Activated CD8-positive, alpha-beta memory T cell treated with anti-CD3 and anti-CD28 coated beads for 36 hours (primary cell): ENCODE data around the gene PCSK4. TPM values are rescaled to one million over a fixed set of nuclear protein-coding genes. Genes with fewer than 3 reads are reported as not detected.
"Not testable (repeated sequence)": the region's sequence is repeated elsewhere in the genome, so short reads cannot be mapped to it uniquely, and the experiment has no call there.

Experiments
- CTCF ChIA-PET: fragments of 350-600 bp; sonication (Branson Sonifier 250); formaldehyde crosslinking; loops from one replicate; lab custom pipeline; 2021; ENCODE audit warnings: antibody characterized with exemption; lab: Charles Lee
- POLR2A ChIA-PET: fragments of 350-600 bp; sonication (Branson Sonifier 250); formaldehyde crosslinking; loops from one replicate; lab custom pipeline; 2021; ENCODE audit warnings: antibody characterized with exemption; lab: Charles Lee
- total RNA-seq, 2 experiments: library from RNA; stranded (reverse); gene quantifications; one replicate each; pipeline ENCODE4 v1.2.3, GENCODE V29; 2021

Gene PCSK4
- total RNA-seq, result 1 to 10 TPM; 1.3 TPM

DNA sequence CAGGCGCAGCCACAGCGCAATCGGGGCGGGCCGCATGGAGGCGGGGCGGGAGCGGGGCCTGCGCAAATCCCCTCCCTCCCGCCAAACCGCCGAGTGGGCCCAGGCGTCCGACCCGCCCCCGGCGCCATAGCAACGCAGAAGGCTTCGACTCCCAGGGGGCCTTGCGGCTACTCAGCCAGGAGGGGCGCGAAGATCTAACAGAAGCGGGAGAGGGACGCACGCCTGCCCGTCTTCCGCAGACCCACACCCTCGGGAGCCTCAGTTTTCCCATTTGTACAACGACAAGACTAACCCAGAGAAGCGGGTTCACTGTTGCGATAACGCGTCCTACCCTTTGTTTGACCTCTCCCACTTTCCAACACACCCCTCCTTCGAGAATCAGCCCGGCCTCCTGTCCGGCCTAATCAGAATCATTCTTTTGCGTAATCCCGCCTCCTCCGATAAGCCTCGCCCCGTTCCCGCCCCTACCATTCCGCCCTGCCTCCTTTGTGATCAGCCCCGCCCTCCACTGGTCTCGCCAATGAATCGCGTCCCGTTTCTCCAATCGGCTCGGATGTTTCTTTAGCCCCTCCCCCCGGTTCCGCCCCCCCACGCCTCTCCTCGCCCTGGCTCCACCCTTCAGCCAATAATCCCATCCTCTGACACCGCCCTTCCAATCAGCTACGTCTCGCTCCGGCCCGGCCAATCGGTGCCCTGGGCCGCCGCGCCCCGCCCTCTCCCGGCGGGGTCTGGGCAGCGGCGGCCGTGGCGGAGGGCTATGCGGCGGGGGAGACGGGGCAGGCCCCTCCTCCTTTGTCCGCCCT, at the start of gene PCSK4:
Gene PCSK4 (minus strand): TSS at position 40 of the 803 bp plus-strand sequence. CDS start 4 bp downstream, at position 36.
- ChIA-PET POLR2A (interaction anchor here (0.7 to 1.0 kb wide), 2 partner anchors 211 to 463 kb away, joined by 4 to 7 read pairs; no protein-coding TSS in a partner anchor), CTCF (interaction anchor here (0.6 to 1.3 kb wide), 3 partner anchors 56 to 1137 kb away, joined by 3 to 5 read pairs (median 3); no protein-coding TSS in a partner anchor)

DNA sequence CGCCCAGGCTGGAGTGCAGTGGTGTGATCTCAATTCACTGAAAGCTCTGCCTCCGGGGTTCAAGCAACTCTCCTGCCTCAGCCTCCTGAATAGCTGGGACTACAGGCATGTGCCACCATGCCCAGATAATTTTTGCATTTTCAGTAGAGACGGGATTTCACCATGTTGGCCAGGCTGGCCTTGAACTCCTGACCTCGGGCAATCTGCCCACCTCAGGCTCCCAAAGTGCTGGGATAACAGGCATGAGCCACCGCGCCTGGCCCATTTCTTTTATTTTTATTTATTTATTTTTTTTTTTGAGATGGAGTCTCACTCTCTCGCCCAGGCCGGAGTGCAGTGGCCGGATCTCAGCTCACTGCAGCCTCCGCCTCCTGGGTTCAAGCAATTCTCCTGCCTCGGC, 49.6 kb upstream of the PCSK4 start:
- POLR2A ChIA-PET, CTCF ChIA-PET: not testable (repeated sequence)

DNA sequence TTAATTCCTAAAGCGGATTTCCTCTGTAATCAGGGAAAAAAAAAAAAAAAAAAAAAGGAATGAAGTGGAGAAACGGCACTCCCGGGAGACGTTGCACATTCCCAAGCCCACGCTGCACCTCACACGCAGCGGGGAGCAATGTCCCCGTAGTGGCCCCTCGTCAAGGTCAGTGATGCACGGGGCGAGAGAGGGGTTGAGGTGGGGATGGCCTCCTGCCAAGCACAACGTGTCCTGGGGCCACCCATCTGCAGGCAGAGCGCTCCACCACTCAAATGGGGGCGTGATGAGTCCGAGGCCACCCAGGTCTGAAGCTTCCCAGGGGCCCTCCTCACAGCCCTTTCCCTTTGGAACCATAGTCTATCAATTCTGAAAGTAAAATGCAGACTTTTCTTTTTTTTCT, 48.8 kb upstream of the PCSK4 start:
- POLR2A ChIA-PET, result no interaction called here
- CTCF ChIA-PET, result no interaction called here

DNA sequence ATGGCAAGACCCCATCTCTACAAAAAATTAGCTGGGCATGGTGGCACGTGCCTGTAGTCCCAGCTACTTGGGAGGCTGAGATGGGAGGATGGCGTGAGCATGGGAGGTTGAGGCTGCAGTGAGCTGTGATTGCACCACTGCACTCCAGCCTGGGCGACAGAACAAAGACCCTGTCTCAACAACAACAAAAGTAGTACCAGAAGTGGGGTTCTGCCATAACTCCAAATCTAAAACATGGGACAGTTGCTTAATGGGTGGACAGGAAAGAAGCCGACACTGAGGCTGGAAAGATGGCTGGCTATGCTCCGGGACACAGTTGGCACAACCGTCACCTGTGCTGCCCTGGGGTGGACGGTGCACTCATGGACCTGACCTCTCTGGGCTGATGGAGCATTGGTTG, 45.5 kb upstream of the PCSK4 start:
- POLR2A ChIA-PET, CTCF ChIA-PET: not testable (repeated sequence)

DNA sequence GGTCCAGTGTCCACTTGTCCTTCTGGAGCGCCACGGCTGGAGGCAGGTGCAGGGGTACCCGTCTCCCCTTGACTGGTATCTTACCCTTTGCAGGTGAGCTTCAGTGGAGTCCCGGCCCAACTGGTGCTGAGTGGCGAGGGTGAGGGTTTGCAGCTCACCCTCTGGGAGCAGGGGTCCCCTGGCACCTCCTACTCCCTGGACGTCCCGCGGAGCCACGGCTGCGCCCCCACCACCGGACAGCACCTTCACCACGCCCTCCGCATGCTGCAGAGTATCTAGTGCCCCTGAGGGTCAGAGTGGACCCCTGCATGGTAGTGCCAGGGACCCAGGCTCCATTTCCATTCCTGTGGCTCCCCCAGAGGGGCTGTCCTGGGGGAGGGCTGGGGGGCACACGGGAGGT, 44.8 kb upstream of the PCSK4 start:
- POLR2A ChIA-PET, result no interaction called here
- CTCF ChIA-PET, result no interaction called here

DNA sequence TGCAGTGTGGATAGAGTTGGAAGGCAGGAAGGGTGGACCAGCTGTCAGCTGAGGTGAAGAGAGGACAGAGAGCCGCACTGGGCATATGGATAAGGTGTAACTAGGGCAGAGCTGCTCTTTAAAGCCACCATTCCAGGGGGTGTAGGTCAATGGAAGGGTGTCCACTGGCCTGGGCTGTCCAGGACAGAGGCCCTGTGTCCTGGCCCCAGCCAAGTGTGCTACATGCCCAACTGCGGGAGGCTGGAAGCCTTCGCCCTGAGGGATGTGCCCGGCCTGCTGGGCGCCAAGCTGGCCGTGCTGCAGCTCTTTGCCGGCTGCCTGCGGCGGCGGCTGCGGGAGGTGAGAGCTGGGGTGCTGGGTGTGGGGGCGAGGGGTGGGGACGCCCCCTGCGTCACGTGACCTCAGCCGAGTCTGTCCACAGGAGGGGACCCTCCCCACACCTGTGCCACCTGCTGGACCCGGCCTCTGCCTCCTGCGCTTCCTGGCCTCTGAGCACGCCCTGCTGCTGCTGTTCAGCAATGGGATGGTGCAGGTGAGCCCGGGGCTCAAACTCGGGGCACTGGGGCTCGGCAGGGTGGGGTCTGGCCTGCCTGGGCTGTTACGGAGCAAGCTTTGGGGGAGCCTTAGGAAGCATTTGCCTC, 43.5 kb upstream of the PCSK4 start:
- ChIA-PET CTCF (interaction anchor here (0.6 kb wide), 1 partner anchor 763 kb away, joined by 3 read pairs; no protein-coding TSS in a partner anchor), POLR2A (no interaction called here)

DNA sequence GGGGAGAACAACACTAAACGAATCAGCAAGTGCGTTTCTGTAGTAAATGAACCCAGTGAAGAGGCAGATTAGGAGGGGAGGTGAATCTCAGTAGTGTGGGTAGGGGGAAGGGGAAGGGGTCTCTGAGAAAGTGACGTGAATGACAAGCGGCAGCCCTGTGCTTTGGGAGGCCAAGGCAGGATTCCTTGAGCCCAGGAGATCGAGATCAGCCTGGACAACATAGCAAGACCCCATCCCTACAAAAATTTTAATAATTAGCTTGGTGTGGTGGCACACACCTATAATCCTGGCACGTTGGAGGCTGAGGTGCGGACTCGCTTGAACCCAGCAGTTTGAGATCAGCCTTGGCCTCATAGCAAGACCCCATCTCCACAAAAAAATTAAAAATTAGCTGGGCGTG, 41.9 kb upstream of the PCSK4 start:
- POLR2A ChIA-PET, result no interaction called here
- CTCF ChIA-PET, result interaction anchor here (0.7 to 1.0 kb wide), 2 partner anchors 14 to 235 kb away, joined by 3 read pairs; no protein-coding TSS in a partner anchor

DNA sequence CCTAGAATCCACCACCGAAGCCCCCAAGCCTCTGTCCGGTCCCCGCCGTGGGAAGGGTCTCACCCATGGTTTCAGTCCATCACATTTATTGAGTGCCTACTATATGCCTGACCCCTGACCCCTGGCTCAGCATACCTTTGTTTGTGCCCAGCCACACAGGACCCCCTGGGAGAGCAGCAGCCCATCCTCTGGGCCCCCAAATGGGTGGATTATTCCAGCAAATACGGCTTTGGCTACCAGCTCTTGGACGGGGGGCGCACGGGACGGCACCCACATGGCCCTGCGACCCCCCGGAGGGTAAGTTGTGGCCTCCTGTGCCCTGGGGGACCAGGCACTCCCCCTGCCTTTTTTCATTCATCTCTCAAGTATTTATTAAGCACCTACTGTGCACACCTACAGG, 41.4 kb upstream of the PCSK4 start:
- POLR2A ChIA-PET, result no interaction called here
- CTCF ChIA-PET, result interaction anchor here (0.7 to 1.0 kb wide), 2 partner anchors 15 to 236 kb away, joined by 3 read pairs; no protein-coding TSS in a partner anchor

DNA sequence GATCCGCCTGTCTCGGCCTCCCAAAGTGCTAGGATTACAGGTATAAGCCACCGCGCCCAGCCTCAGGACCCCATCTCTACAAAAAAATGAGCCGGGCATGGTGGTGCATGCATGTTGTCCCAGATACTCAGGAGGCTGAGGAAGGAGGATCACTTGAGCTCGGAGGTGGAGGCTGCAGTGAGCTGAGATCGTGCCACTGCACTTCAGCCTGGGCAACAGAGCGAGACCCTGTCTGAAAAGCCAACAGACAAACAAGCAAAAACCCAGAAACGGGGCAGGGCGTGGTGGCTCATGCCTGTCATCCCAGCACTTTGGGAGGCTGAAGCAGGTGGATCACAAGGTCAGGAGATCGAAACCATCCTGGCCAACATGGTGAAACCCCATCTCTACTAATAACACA, 40.7 kb upstream of the PCSK4 start:
- CTCF ChIA-PET, POLR2A ChIA-PET: not testable (repeated sequence)

DNA sequence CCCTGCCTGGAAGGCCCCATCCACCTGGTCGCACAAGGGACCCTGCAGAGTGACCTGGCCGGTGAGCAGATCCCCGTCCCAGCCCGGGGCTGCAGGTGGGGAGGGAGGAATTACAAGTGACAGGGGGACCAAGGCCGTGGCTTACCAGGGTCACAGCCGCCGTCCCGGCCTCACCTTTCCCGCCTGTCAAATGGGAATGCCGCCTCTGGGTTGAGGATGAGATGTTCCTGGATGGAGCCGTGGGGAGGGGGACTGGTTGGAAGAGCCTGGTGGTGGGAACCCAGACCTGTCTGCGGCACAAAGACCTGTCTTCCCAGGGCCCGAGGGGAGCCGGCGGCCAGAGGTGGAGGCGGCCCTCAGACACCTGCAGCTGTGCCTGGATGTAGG, 39.3 kb upstream of the PCSK4 start:
- POLR2A ChIA-PET, result no interaction called here
- CTCF ChIA-PET, result no interaction called here

DNA sequence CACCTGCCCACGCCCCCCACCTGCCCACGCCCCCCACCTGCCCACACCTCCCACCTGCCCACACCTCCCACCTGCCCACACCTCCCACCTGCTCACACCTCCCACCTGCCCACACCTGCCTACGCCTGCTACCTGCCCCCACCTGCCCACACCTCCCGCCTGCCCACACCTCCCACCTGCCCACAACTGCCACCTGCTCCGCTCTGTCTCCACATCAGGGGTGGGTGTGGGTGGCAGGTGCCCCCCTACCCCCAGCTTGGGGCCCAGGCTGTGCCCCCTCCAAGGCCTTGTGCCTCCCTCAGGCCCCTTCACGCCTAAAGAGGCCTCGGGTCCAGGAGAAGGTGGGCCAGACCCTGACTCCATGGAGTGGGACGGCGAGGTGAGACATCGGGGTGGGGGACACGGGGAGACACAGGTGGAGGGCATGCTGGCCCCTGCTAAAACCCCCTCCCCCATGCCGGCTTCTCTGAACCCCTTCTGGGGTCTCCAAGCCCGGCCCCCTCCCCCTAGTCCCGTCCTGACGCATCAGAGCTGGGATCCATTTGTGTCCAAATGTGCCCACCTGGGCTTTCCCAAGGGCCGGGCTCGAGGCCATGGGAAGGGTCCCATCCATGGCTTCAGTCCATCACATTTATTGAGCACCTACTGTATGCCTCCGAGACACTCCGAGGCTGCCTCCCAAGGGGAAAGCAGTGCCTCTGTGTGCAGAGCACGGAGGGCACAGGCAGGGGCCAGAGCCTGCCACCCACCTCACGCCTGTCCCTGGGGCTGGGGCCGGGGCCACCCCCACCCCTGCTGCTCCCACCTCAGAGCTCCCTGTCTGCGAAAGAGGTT, 38.7 kb upstream of the PCSK4 start:
- POLR2A ChIA-PET, result no interaction called here
- CTCF ChIA-PET, result no interaction called here

DNA sequence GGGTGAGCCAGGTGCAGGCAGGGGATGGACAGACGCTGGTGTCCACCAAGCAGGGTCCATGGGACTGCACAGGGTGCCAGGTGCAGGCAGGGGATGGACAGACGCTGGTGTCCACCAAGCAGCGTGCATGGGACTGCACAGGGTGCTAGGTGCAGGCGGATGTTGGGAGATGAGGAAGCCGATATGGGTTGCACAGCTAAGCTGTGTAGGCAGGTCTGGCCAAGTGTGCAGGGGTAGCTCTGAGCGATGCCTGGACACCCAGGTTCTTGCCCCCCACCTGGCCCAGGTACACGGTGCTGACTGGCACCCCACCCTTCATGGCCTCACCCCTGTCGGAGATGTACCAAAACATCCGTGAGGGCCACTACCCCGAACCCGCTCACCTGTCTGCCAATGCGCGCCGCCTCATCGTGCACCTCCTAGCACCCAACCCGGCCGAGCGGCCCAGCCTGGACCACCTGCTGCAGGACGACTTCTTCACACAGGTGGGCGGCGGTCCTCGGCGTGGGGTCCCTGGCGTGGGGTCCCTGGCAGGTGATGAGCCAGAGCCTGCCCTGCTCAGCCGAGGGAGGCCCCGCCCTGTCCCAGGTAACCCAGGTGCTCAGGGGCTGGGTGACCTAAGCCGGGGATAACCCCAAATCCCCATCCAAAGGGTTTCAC, 37.6 kb upstream of the PCSK4 start:
- ChIA-PET POLR2A (no interaction called here), CTCF (no interaction called here)

DNA sequence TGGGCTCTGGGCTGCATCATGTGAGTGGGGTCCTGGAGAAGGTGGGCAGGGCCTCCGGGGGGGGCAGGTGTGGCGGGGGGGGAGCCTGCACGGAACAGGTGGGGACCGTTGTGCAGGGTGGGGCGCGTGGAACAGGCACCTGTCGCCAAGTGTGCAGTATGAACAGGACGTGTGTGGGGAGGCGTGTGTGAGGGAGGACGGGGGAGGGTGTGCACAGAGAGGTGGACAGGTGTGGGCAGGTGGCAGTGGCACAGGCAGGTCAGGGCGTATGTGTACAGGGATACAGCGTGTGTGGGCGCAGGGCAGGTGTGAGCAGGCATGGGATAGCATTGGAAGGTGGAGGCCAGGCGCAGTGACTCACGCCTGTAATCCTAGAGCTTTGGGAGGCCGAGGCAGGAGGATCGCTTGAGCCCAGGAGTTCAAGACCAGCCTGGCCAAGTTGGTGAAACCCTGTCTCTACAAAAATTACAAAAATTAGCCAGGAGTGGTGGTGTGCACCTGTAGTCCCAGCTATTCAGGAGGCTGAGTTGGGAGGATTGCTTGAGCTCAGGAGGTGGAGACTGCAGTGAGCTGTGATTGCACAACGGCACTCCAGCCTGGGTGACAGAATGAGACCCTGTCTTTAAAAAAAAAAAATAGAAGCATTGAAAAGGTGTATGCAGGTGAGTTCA, 37.0 kb upstream of the PCSK4 start:
- ChIA-PET POLR2A (no interaction called here), CTCF (no interaction called here)

DNA sequence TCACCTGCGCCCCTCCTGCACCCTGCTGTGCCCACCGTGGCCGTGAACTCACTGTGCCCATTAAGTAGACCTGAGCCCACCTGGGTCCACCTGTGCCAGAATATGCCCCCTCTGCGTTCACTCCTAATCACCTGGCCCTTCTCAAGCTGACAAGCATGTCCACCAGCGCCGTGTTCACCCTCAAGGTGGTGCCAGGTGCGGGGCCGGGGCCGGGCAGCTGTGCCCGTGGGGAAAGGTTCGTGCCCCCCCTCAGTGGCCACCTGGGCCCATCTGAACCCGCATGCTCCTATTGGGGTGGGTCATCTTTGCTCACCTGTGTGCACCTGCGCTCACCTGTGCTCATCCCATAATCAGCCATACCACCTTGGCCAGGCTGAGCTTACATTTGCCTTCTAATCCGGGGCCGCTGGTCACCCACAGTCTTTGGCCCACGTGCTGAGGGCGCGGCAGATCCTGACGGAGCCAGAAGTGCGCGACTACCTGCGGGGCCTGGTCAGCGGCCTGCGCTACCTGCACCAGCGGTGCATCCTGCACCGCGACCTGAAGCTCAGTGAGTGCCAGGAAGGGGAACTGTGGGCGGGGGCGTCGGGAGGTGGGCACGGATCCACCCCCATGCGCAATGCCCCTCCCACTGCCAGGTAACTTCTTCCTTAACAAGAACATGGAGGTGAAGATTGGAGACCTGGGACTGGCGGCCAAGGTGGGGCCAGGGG, 36.1 kb upstream of the PCSK4 start:
- POLR2A ChIA-PET, result no interaction called here

DNA sequence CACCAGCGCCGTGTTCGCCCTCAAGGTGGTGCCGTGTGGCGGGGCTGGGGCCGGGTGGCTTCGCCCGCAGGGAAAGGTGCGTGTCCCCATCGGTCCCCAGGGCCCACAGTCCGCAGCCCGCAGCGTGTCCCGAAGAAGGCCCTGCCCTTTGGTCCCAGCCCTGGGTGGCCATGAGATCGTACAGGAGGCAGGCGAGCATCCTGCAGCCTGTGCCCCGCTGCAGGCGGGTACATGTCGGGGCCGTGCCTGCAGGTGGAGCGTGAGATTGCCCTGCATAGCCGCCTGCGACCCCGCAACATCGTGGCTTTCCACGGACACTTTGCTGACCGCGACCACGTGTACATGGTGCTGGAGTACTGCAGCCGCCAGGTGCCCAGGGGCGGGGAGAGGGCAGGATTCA, 35.2 kb upstream of the PCSK4 start:
- POLR2A ChIA-PET, result no interaction called here
- CTCF ChIA-PET, result no interaction called here

More for the DNA sequence above, 36.1 kb upstream of the PCSK4 start:
- CTCF ChIA-PET, result interaction anchor here (0.5 kb wide), 1 partner anchor 12 kb away, joined by 3 read pairs; no protein-coding TSS in a partner anchor

DNA sequence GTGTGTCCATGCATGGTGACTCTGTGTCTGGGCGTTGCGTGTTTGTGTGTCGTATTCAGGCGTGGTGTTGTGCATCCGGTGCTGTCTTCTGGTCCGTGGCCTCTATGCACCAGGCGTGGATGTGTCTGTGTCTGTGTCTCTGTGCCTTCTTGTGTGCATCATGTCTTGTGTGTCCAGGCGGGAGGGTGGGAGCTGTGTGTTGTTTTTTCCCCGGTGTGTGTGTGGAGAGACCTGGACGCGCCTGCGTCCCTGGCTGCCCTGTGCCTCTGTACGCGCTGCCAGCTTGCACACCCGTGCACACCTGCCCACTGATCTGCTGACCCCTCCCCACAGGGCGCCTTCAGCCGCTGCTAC, 34.8 kb upstream of the PCSK4 start:
- CTCF ChIA-PET, result no interaction called here

DNA sequence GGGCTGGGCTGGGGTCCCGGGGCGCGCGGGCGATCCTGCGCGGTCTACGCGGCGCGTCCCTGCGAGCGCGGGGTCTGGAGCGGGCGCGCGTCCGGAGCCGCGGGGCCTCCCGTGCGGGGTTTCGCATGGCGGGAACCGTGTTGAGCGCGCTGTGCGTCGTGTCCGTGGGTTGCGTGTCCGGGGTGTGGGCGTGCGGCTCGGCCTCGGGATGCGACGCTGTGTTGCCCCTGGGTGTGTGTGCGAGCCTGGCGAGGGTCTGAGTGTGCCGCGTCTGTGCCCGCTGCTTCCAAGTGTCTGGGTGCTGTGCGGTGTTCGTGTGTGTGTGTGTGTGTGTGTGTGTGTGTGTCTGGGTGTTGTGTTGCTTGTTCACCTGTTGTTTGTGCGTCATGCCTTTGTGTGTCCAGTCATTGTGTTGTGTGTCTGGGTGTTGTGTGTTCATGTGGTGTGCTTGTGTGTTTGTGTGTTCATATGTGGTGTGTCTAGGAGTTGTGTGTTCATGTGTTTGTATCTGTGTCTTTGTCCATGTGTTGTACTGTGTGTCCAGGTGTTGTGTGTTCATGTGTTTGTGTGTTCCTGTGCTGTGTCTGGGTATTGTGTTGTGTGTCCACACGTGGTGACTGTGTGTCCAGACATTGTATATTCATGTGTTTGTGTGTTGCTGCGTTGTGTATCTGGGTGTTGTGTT, 34.3 kb upstream of the PCSK4 start:
- ChIA-PET CTCF (no interaction called here), POLR2A (no interaction called here)

More for the DNA sequence above, 34.8 kb upstream of the PCSK4 start:
- POLR2A ChIA-PET, result no interaction called here
